Measurements from ENCODE around the gene PTPN13. TPM values are rescaled to one million over a fixed set of nuclear protein-coding genes. Genes with fewer than 3 reads are reported as not detected.
"Not testable (repeated sequence)": the region's sequence is repeated elsewhere in the genome, so short reads cannot be mapped to it uniquely, and the experiment has no call there.

The PTPN13 gene
- total RNA-seq, 1 donor from 2014 or later = 24.9 TPM

DNA sequence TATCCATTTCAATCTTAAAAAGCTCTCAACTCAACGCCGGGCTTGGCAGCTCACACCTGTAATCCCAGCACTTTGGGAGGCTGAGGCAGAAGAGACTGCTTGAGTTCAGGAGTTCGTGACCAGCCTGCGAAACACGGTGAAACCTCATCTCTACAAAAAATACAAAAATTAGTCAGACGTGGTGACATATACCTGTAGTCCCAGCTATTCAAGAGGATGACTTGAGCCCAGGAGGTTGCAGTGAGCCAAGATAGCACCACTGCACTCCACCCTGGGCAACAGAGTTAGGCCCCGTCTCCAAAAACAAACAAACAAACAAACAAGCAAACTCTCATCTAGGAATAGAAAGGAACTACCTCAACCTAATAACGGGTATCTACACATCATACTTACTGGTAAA is 50.8 kb downstream of the PTPN13 start:
- DNase-seq (ENCODE audit: low spot score) = no peak

DNA sequence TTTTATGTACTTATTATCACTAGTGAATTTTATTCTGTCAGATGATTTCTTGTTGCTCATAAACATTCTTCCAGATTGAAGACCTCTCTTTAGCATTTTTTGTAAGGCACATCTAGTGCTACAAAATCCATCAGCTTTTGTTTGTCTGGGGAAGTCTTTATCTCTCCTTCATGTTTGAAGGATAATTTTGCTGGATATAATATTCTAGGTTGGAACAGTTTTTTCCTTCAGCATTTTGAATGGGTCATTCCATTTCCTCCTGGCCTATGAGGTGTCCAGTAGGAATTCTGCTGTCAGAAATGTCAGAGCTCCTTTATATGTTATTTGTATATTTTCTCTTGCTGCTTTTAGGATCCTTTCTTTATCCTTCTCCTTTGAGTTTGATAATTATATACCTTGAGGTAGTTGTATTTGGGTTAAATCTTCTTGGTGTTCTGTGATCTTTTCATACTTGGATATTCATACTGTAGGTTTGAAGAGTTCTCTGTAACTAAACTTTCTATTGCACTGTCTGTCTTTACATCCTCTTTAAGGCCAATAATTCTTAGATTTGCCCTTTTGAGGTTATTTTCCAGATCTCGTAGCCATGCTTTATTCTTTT is 58.3 kb downstream of the PTPN13 start:
- DNase-seq (ENCODE audit: low spot score) = no peak

DNA sequence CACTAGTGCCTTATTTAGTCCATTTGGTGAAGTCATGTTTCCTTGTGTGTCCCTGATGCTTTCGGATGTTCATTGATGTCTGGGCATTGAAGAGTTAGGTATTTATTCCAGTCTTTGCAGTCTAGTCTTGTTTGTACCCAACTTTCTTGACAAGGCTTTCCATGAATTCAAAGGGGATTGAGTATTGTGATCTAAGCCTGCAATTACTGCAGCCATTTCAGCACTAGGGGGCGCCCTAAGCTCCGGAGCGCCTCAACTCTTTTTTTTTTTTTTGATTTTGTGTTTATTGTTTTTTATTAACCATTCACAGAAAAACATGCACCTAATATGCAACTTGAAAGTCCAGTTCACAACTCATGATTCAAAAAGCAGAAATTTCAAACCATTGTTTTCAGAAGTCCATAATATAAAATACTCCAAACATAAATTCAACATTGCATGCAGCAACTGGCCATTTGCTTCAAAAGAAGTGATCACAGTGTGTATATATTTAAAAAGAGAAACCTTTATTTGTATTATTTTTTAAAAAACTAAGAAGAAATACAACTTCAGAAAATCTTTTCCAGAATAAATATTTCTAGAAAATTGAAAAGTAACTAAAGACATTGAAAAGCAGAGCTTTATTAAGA is 59.2 kb downstream of the PTPN13 start:
- DNase-seq (ENCODE audit: low spot score) = no peak

DNA sequence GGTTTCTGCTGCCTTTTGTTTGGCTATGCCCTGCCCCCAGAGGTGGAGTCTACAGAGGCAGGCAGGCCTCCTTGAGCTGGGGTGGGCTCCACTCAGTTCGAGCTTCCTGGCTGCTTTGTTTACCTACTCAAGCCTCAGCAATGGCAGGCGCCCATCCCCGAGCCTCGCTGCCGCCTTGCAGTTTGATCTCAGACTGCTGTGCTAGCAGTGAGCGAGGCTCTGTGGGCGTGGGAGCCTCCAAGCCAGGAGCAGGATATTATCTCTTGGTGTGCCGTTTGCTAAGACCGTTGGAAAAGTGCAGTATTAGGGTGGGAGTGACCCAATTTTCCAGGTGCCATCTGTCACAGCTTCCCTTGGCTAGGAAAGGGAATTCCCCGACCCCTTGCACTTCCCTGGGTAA is 62.7 kb downstream of the PTPN13 start:
- not testable (repeated sequence) for DNase-seq (ENCODE audit: low spot score)

DNA sequence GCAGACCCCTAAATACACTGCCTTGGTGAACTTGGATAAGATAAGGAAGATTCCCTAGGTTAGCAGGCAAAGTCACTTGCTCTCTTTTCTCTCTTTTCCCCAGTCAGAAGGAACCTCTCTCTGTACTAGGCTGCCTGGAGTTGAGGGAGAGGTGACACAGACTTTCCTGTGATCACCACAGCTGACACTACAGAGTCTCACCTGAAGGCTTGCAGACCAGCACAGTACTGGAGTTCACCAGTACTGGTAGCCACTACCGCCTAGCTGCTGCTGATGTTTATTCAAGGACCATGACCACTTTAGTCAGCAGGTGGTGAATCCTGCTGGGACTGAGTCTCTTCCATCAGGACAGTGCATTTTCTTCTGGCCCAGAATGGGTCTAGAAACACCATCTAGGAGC is 63.3 kb downstream of the PTPN13 start:
- DNase-seq (ENCODE audit: low spot score) = no peak

DNA sequence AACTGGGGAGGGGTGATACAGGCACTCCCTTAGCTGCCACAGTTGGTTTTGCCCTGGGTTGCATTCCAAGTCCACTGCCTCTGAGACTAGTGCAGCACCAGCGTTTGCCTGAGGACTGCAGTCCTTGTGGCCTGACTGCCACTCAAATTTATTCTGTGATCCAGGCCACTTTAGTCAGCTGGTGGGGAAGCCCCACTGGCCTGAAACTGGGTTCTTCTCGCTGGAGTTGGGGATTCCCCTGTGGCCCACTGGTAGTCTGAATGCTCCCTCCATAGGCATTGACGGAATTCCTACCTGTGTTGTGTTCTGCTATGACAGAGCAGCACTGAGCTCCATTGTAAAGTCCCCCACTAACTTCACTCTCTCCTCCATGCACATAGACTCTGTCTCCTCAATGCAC is 63.8 kb downstream of the PTPN13 start:
- DNase-seq (ENCODE audit: low spot score) = no peak

DNA sequence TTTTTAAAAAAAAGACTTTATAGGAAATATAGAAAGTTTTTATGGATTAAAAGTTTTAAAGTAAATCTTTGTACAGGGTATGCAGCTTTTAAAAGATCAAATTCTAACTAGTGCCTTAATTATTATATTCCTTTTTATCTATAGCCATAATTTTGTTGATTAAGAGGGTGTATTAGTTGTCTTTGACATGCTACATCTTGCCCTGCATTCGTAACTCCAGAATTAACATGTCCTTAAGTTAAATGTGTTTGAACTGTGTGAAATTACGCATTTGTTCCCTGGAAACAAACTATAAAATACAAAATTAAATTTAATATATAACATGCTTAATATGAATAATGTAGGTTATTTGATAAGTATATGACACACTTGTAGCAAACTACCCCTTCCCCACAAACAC is 66.3 kb downstream of the PTPN13 start:
- no peak for DNase-seq (ENCODE audit: low spot score)

DNA sequence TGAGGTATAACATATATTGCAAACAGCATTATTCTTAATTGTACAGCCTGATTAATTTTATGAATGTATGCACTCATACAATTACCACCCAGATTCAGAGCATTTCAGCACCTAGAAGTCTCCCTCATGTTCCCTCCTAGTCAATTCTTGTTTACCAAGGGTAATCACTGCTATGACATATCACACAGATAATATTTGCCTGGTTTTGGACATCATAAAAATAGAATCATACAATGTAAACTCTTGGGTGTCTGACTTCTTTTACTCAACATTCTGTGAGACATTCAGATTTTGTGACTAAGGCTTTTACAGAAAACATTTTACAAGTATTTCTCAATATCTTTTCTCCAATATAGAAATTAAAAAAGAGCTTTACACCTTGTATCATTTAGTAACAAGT is 66.9 kb downstream of the PTPN13 start:
- no peak for DNase-seq (ENCODE audit: low spot score)

DNA sequence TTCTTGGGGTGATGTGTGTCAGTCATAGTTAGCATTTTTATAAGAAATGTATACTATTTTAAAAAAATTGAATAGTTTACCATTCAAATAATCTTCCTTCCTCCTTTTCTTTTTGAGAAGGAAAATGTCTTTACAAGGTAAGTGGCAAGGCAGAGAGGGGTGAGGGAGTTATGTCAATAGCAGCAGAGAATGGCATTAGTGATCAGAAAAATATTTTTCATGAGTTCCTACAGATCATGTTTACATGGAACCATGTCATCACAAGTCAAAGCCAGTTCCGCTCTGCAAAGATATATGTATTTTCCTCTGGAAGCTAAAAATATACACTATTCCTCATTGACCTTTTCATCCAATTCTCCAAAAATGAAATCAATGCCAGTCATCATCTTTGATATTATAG is 67.3 kb downstream of the PTPN13 start:
- DNase-seq (ENCODE audit: low spot score) = no peak

DNA sequence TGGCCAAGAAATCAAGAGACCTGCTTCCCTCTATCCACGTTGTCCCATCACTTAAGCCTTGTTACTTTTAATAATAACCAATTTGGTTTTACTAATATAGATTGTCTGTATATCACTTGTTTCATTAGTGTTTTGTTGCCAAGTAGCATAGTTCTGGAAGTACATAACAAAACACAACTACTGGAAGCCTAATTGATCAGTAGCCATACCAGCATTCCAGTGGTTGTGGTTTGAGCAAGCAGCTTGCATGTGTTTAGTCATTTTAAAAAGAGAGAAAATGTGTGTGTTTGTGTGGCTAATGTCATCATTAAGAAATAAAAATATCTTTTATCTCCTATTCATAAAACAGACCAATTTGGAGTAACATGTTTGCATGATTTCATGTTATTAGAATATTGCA is 70.8 kb downstream of the PTPN13 start:
- DNase-seq (ENCODE audit: low spot score) = no peak

DNA sequence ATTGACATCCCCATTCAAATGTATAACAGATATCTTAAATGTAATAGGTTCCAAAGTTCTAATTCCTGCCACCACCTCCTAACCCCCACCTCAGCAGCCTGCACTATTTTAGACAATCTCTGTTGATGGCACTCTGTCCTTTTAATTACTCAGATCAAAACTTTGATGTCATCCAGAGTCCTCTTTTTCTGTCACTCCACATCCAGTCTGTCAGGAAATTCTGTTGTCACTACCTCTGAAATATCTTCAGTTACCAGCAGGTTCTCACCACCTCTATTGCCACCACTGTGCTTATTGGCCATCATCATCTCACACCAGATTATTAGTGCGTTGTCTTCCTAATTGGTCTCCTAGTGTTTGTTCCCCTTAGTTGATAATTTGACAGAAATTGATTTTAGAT is 76.2 kb downstream of the PTPN13 start:
- no peak for DNase-seq (ENCODE audit: low spot score)

DNA sequence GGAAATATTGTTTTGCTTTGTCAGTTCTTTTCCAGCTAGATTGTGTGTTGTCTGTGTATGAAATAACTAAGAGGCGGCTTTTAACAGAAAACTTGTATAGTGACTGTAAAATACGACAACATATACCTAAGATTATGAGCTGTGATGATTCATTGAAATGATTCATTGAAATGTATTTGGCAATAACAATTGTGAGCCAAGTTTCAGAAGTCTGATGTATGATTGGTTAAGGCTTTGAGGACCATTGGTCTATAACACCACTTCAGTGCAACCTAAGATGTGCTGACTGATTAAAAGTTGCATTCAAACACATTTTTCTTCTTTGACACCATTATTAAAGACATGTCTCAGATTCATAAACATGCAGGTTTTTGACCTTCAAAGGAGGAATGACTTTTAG is 76.6 kb downstream of the PTPN13 start:
- no peak for DNase-seq (ENCODE audit: low spot score)

DNA sequence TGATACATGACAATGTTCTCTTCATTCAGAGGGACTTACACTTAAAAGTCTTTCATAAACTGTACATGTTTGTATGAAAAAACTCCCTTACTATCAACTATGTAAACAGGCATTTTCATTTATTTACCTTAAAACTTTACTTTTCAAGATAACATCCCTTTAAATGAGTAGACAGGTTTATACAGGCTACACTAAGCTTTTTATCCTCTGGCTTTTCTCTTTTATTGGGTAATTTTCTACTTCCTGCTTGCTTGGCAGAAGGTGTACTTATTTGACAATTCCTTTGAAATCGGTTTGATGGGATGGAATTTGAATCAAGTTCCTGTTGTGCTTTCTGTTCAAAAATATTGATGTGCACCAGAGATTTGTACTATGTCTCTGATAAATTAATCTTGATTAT is 81.4 kb downstream of the PTPN13 start:
- no peak for DNase-seq (ENCODE audit: low spot score)

DNA sequence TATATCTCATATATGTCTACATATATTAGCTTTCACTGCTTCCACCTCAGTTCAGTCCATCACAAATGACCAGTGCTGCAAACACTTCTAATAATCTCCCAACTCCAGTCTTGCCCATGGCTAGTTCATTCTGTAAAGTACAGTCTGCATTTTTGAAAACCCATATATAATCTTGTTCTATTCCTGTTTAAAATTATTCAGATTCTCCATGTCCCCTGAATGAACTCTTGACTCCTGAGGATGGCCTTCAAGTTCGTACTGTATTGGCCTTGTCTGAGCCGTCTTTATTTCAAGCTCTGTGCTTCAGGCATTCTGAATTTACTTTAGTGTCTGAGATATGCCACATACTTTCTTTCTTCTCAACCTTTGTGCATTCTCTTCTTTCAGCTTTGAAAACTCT is 84.7 kb downstream of the PTPN13 start:
- no peak for DNase-seq (ENCODE audit: low spot score)

DNA sequence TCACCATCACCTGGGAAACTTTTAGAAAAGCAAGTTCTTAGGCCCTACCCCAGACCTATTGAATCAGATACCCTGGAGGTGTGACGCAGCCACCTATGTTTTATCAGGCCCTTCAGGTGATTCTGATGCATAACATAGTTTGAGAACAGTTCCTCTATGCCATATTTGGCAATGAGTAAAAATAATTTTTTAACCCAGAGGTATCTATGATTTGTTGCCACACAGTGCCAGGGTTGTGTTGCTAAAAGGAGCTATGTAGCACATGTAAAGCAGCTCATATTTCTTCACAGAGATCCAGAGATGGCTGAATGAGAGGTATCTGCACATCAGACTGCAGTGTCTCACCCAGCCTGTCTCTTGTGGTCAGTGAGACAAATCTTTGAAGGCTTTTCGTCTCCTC is 85.3 kb downstream of the PTPN13 start:
- no peak for DNase-seq (ENCODE audit: low spot score)

DNA sequence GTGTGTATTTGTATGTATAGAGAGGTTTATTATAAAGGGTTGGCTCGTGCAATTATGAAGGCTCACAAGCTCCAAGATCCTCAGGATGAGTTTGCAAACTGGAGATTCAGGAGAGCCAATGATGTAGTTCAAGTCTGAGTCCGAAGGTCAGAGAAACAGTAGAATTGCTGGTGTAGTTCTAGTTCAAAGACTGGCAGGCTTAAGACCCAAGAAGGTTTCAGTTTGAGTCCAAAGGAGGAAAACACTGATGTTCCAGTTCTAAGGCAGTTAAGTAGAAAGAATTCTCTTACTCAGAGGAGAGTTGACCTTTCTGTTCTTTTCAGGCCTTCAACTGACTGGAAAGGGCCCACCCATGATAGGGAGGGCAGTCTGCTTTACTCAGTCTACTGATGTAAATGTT is 89.1 kb downstream of the PTPN13 start:
- no peak for DNase-seq (ENCODE audit: low spot score)

DNA sequence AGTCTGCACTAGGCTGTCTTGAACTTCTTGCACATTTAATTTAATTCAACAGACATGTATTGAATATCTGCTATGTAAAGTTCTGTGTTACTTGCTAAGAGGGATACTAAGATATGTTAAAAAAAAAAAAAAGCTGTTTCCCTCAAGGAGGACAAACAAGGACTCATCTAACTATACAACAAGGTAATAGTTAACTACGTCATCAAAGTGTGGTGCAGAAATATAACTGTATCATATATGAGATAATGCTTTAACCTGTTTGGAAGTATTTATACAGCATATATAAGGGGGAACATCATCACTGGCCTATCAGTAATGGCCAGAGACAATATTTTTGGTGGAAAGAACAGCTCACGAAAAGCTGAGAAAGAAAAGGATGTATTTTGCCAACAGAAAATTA is 89.9 kb downstream of the PTPN13 start:
- DNase-seq (ENCODE audit: low spot score) = no peak

DNA sequence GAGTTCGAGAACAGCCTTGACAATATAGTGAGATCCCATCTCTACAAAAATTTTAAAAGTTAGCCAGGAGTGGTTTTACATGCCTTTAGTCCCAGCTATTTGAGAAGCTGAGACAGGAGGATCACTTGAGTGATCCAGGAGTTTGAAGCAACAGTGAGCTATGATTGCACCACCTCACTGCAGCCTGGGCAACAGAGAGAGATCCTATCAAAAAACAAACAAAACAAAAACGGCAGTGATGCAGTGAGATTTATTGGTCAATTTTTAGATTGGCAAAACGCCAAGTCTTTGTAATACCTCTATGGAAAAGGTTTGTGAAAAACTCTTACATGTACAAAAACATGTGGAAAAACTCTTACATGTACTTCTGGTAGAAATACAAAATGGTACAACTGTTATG is 91.3 kb downstream of the PTPN13 start:
- DNase-seq (ENCODE audit: low spot score) = no peak

DNA sequence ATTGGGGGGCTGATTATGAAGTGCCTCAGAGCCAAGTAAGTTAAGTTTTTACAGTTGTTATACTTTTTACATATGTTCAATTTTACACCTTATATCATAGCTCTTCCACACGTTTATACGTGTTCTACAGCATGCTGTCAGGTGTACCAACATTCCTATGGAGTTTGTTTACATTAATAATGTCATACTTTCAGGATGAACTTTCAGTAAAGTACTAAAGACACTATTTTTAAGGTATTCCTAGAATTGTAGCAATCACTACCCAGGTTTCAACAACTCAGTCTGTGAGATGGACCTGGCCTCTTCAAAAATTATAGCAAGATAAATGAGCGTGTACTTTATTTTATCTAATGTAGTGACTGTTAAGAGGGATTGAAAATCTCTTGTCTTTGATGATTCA is 92.6 kb downstream of the PTPN13 start:
- DNase-seq (ENCODE audit: low spot score) = no peak

DNA sequence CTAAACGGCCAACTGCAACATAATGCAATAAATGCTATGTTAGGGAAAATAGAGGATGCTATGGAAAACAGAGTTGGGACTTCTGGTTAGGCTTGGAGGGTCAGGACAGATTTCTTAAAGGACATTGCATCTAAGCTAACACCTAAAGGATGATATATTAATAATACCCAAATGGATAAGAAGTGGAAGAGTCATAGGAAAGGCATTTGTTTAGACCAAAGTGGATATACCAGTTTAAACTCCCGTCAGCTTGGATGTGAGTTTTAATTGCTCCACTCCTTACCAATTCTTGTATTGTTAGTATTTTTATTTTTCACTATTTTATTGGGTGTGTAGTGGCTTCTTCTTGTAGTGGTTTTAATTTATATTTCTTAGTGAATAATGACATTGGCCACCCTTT is 93.9 kb downstream of the PTPN13 start:
- DNase-seq (ENCODE audit: low spot score) = no peak

DNA sequence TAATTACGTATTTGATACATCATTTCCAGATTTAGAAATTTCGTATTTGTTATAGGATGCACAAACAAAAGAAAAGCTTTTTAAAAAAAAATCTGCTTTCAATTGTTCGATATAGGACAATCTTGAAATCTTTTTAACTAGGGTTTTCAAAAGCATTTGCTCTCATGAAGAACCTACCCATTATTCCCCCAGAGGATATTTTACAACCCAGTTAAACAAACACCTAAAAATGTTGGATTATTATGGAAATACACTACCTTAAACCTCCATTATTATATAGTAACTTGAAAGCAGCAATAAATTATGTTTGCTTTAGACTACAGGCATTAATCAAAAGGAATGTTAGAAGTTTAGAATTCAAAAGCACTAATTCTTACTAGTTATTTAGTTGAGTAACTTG is 110.5 kb downstream of the PTPN13 start:
- DNase-seq (ENCODE audit: low spot score) = no peak

DNA sequence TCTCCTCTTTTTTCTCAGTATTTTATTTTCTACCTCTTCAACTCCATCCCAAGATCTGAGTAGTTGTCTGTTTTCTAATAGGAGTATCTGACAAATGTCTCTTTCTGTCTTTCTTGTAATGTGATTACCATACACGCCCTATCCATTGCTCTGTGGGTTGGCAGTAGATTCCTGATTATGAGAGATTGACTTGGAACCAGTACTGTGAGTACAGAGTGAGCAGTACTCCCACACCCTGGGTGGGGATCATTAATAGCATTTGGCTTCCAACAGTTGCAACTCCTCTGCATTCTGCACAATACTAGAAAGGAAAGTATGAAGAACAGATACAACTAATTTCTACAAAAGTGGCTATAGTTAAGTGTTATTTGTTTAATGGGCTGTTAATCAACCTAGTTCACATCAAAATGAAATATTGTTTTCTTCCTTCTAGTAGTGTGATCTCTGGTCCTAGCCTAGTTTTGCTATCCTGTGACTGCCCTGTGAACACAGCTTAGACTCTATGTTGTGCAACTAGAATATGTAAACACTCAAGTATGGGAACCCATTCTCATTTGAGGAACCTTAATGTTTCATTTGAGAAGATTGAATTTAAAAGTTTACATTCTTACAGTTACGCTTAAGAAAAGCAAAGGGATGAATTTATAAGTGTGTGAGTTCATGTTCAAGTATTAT is 112.9 kb downstream of the PTPN13 start:
- DNase-seq (ENCODE audit: low spot score) = no peak

DNA sequence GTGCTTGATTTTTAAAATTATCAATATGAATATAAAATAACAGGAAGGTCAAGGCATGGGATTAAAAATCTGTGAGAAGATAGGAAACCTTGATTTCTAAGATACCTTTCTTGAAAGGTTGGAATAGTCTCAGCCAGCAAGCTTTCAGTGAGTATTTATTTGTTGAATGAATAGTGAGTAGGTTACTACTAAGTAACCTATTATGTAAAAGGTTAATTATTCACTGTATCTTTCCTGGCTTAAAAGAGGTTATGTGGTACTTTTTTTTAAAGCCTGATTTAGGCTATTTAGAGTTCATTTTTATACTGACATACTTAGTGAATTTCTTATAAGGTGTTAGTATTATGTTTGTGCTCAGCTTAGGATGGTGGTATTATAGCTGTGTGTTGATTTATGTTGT is 123.5 kb downstream of the PTPN13 start:
- no peak for DNase-seq (ENCODE audit: low spot score)

DNA sequence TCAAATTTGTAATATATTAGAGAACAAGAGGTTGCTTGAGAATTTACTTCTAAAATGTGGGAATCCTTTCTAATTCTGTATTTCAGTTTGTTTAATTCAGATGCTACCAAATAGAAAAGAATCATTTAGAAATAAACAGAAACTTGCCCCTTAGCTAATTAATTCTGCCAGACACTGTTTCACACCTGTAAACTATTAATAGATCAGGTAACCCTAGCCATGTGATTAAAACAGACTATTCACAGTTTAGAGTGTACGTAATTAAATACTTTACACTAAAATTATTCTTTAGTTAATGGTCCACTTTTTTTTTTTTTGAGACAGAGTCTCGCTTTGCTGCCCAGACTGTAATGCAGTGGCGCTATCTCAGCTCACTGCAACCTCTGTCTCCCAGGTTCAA is 124.0 kb downstream of the PTPN13 start:
- no peak for DNase-seq (ENCODE audit: low spot score)
